GM21529 (cell line): ENCODE data around the gene COX11.

Experiments used
- ATAC-seq: cut with Tn5 transposase; IDR thresholded peaks from one replicate; pipeline ENCODE4 v1.9.1; 2021; ENCODE audit not compliant: unreplicated experiment

The COX11 gene

GRCh38 chr17:54968262-54968987 is at the start of gene COX11, which contains the start of gene STXBP4:
Gene COX11 (minus strand): TSS chr17:54968654. CDS start chr17:54968646, 8 bp downstream.
Gene STXBP4 (plus strand): TSS chr17:54968765. CDS start chr17:54986220, 17,455 bp downstream.
- peak; percentile 90 for ATAC-seq

GRCh38 chr17:55005520-55005919 is 37.1 kb upstream of the COX11 start:
- peak; percentile 52 for ATAC-seq

GRCh38 chr17:55004484-55004883 is 36.0 kb upstream of the COX11 start:
- ATAC-seq: no peak

- ATAC-seq: no peak
Measured at GRCh38 chr17:55002458-55002857, 34.0 kb upstream of the COX11 start.

- no peak for ATAC-seq
Measured at GRCh38 chr17:54996441-54996840, 28.0 kb upstream of the COX11 start.

GRCh38 chr17:54992797-54993639 is 24.6 kb upstream of the COX11 start:
- ATAC-seq: peak; percentile 75

GRCh38 chr17:54991567-54991966 is 23.1 kb upstream of the COX11 start:
- ATAC-seq: no peak

- ATAC-seq: no peak
Measured at GRCh38 chr17:54990118-54990517, 21.7 kb upstream of the COX11 start.

- ATAC-seq: no peak
Measured at GRCh38 chr17:54985476-54985875, 17.0 kb upstream of the COX11 start.

- ATAC-seq: peak; percentile 67
Measured at GRCh38 chr17:54983260-54983659, 14.8 kb upstream of the COX11 start.

GRCh38 chr17:54982399-54982798 is 13.9 kb upstream of the COX11 start:
- no peak for ATAC-seq

- ATAC-seq: no peak
Measured at GRCh38 chr17:54980375-54980774, 11.9 kb upstream of the COX11 start.

GRCh38 chr17:54979657-54980056 is 11.2 kb upstream of the COX11 start:
- ATAC-seq: no peak

- no peak for ATAC-seq
Measured at GRCh38 chr17:54977744-54978143, 9.3 kb upstream of the COX11 start.

GRCh38 chr17:54976316-54976715 is 7.9 kb upstream of the COX11 start:
- ATAC-seq: no peak

- ATAC-seq: no peak
Measured at GRCh38 chr17:54974759-54975158, 6.3 kb upstream of the COX11 start.

GRCh38 chr17:54972406-54973138 is 4.1 kb upstream of the COX11 start:
- ATAC-seq: no peak

- no peak for ATAC-seq
Measured at GRCh38 chr17:54971901-54972300, 3.4 kb upstream of the COX11 start.

- ATAC-seq: no peak
Measured at GRCh38 chr17:54971147-54971546, 2.7 kb upstream of the COX11 start.

GRCh38 chr17:54969658-54970572 is 1.5 kb upstream of the COX11 start:
- no peak for ATAC-seq
